Aorta (tissue), 5 donors: ENCODE results near the gene ERGIC1. TPM values are rescaled to one million over a fixed set of nuclear protein-coding genes. Genes with fewer than 3 reads are reported as not detected.
A peak's percentile ranks its signal among the peaks of the same experiment; 100 is the strongest.

Experiments used
- ATAC-seq: fragments of 200-7000 bp; cut with Tn5 transposase; one replicate; pipeline ENCODE4 v1.9.1; 2022; ENCODE audit warnings: moderate library complexity; ENCODE audit not compliant: low FRiP score
- DNase-seq, 2 donors: peaks; one replicate each; pipeline ENCODE4 v3.0.0-alpha.2; 2020
- H3K27ac ChIP-seq, 2 donors: one replicate each; pipeline ENCODE4 v1.5.1; 2013; ENCODE audit warnings: low read length in 2 of 2, mild to moderate bottlenecking in 2 of 2, moderate library complexity in 2 of 2, control low read depth in 1 of 2, inconsistent platforms in 1 of 2, low read depth in 1 of 2
- H3K27me3 ChIP-seq, 2 donors: one replicate each; pipeline ENCODE4 v1.6.1; 2013; ENCODE audit warnings: control low read depth in 1 of 2, low read length in 1 of 2, mild to moderate bottlenecking in 1 of 2, moderate library complexity in 1 of 2; ENCODE audit not compliant: insufficient read depth in 2 of 2, control insufficient read depth in 1 of 2
- H3K36me3 ChIP-seq, 2 donors: one replicate each; pipeline ENCODE4 v1.6.1; 2013; ENCODE audit warnings: control low read depth in 1 of 2, low read length in 1 of 2, mild to moderate bottlenecking in 1 of 2; ENCODE audit not compliant: insufficient read depth in 2 of 2, control insufficient read depth in 1 of 2
- H3K4me1 ChIP-seq, 2 donors: one replicate each; pipeline ENCODE4 v1.6.1; 2013; ENCODE audit warnings: low read length in 2 of 2, control low read depth in 1 of 2, mild to moderate bottlenecking in 1 of 2, moderate library complexity in 1 of 2; ENCODE audit not compliant: insufficient read depth in 2 of 2, control insufficient read depth in 1 of 2
- H3K4me3 ChIP-seq, 2 donors: one replicate each; pipeline ENCODE4 v1.5.1; 2013; ENCODE audit warnings: low read length in 2 of 2, control low read depth in 1 of 2, mild to moderate bottlenecking in 1 of 2
- H3K9me3 ChIP-seq: one replicate; pipeline ENCODE4 v1.6.1; 2013; ENCODE audit warnings: mild to moderate bottlenecking, low read length; ENCODE audit not compliant: control insufficient read depth
- WGBS, 2 donors: extraction: QIAGEN DNeasy Blood & Tissue Kit; methylation state at CpG; one replicate each; pipeline ENCODE4 v1.1.7; 2013; 5-methylcytosine and 5-hydroxymethylcytosine counted together
- intact Hi-C, 2 donors: fragments of 100-400 bp; cut with DNase I; formaldehyde crosslinking; loops; one replicate each; pipeline versions ENCODE4 v1.14.2 to v1.15.0; 2022
- polyA plus RNA-seq, 2 donors: library from polyadenylated mRNA; stranded (reverse); fragments of 200-250 nt; gene quantifications; one replicate each; pipeline ENCODE4 v1.2.3, GENCODE V29; 2013
- total RNA-seq, 2 donors: library from RNA; stranded (reverse); fragmentation: NEBNext Ultra II Directional; extraction: Animal tissue kit (Norgen Biotek cat#: 25700); gene quantifications; one replicate each; pipeline ENCODE4 v1.2.1, GENCODE V29; 2021
- donor health status: healthy with polysubstance abuse.
- donor health status: Bipolar disorder and iron deficiency.
- donor health status: DM: no; HTN: no; CAD: no.
- donor health status: DM: no; HTN: no; CAD: no.
- donor health status: DM: yes; HTN: yes; CAD: no.

ERGIC1 gene
- total and polyA plus RNA-seq, 4 donors: 122 to 170 (median 130) TPM

- WGBS, 2 donors: 1 to 4% methylated on average over 13 of the region's 13 CpGs
- peak; percentile 91 to 95 for DNase-seq
- Histone ChIP-seq H3K36me3 (peaks cover 0 to 1% of the 10 kb centered on the region in 2 donors), H3K4me3 (no peak overlapping the region), H3K4me1 (peaks cover 0 to 1% of the 10 kb centered on the region in 2 donors), H3K9me3 (no peaks in the 10 kb centered on the region), H3K27me3 (no peaks in the 10 kb centered on the region), H3K27ac (peak overlapping the region; percentile 79 to 94)
- intact Hi-C loops: loop anchor here (2.0 to 5.0 kb wide), 2 partner anchors 30 to 101 kb away; partner anchors contain the start of gene DUSP1 (in 1 of the 2)
- ATAC-seq: peak; percentile 61
Measured at GRCh38 chr5:172872997-172873491, 39.0 kb downstream of the ERGIC1 start.

GRCh38 chr5:172873513-172873912 lies 39.5 kb downstream of the ERGIC1 start:
- H3K36me3 ChIP-seq: peaks cover 0 to 1% of the 10 kb centered on the region in 2 donors
- DNase-seq (no peak), ATAC-seq (no peak)
- peak overlapping the region; percentile 79 to 94 for H3K27ac ChIP-seq
- H3K9me3 ChIP-seq: no peaks in the 10 kb centered on the region
- no peak overlapping the region for H3K4me3 ChIP-seq
- peaks cover 0 to 3% of the 10 kb centered on the region in 2 donors for H3K4me1 ChIP-seq
- intact Hi-C loops: loop anchor here (2.0 to 5.0 kb wide), 2 partner anchors 29 to 101 kb away; partner anchors contain the start of gene DUSP1 (in 1 of the 2)
- WGBS, 2 donors: 32 to 35% methylated on average over 3 of the region's 3 CpGs
- no peaks in the 10 kb centered on the region for H3K27me3 ChIP-seq

GRCh38 chr5:172874647-172875504 lies 40.8 kb downstream of the ERGIC1 start:
- DNase-seq: no peak
- no peaks in the 10 kb centered on the region for H3K9me3 ChIP-seq
- intact Hi-C loops: loop anchor here in 1 of 2 donors (5.0 kb wide), 2 partner anchors 103 to 158 kb away; partner anchors contain the start of gene DUSP1
- peaks cover 0 to 3% of the 10 kb centered on the region in 2 donors for H3K4me1 ChIP-seq
- 86% methylated on average over 8 of the region's 8 CpGs for WGBS, 2 donors
- H3K27ac ChIP-seq: peak overlapping the region; percentile 40 to 80
- H3K4me3 ChIP-seq: no peak overlapping the region
- ATAC-seq: no peak
- no peaks in the 10 kb centered on the region for H3K27me3 ChIP-seq
- H3K36me3 ChIP-seq: peaks cover 0 to 1% of the 10 kb centered on the region in 2 donors

GRCh38 chr5:172875505-172876279 lies 41.6 kb downstream of the ERGIC1 start:
- peaks cover 0 to 1% of the 10 kb centered on the region in 2 donors for H3K36me3 ChIP-seq
- 65 to 73% methylated on average over 7 of the region's 7 CpGs for WGBS, 2 donors
- H3K4me1 ChIP-seq: peaks cover 0 to 3% of the 10 kb centered on the region in 2 donors
- H3K9me3 ChIP-seq: no peaks in the 10 kb centered on the region
- intact Hi-C loops: loop anchor here in 1 of 2 donors (5.0 kb wide), 1 partner anchor 158 kb away; no protein-coding TSS in a partner anchor
- no peak for ATAC-seq
- no peak overlapping the region for H3K4me3 ChIP-seq
- H3K27me3 ChIP-seq: no peaks in the 10 kb centered on the region
- H3K27ac ChIP-seq: peak overlapping the region; percentile 18 to 62
- DNase-seq: no peak

- Histone ChIP-seq H3K4me3 (no peak overlapping the region), H3K36me3 (peaks cover 0 to 1% of the 10 kb centered on the region in 2 donors), H3K9me3 (no peaks in the 10 kb centered on the region), H3K4me1 (peaks cover 0 to 3% of the 10 kb centered on the region in 2 donors), H3K27ac (no peak overlapping the region), H3K27me3 (no peaks in the 10 kb centered on the region)
- WGBS, 2 donors: 94% methylated on average over 8 of the region's 8 CpGs
- DNase-seq (no peak), ATAC-seq (no peak)
- intact Hi-C loops: loop anchor here in 1 of 2 donors (5.0 kb wide), 1 partner anchor 159 kb away; no protein-coding TSS in a partner anchor
Measured at GRCh38 chr5:172876578-172876977, 42.5 kb downstream of the ERGIC1 start.

GRCh38 chr5:172877466-172878260 lies 43.6 kb downstream of the ERGIC1 start:
- ATAC-seq: no peak
- intact Hi-C loops: loop anchor here in 1 of 2 donors (5.0 kb wide), 1 partner anchor 160 kb away; no protein-coding TSS in a partner anchor
- Histone ChIP-seq H3K9me3 (no peaks in the 10 kb centered on the region), H3K4me3 (no peak overlapping the region), H3K4me1 (peaks cover 0 to 3% of the 10 kb centered on the region in 2 donors), H3K27ac (peak overlapping the region; percentile 97 to 98), H3K27me3 (no peaks in the 10 kb centered on the region), H3K36me3 (no peaks in the 10 kb centered on the region)
- peak in 1 of 2 donors; percentile 48 for DNase-seq
- WGBS, 2 donors: 87 to 93% methylated on average over 9 of the region's 9 CpGs

- Histone ChIP-seq H3K36me3 (no peaks in the 10 kb centered on the region), H3K4me1 (peaks cover 0 to 3% of the 10 kb centered on the region in 2 donors), H3K27me3 (no peaks in the 10 kb centered on the region), H3K4me3 (no peak overlapping the region), H3K9me3 (no peaks in the 10 kb centered on the region), H3K27ac (peak overlapping the region; percentile 97 to 98)
- DNase-seq (no peak), ATAC-seq (no peak)
- intact Hi-C loops: loop anchor here in 1 of 2 donors (5.0 kb wide), 1 partner anchor 161 kb away; no protein-coding TSS in a partner anchor
- 17 to 18% methylated on average over 9 of the region's 9 CpGs for WGBS, 2 donors
Measured at GRCh38 chr5:172878585-172878932, 44.5 kb downstream of the ERGIC1 start.
